HFF-Myc (cell line): ENCODE measurements around the gene ANKS1A.

Experiments used
- DNase-seq: peaks from one replicate; pipeline ENCODE4 v3.0.0-alpha.2; 2011; ENCODE audit warnings: low read depth; ENCODE audit errors: extremely low read depth
- H3K4me3 ChIP-seq: replicated peaks from 2 replicates; pipeline ENCODE4 v1.5.1; 2011; ENCODE audit warnings: low read depth, mild to moderate bottlenecking, control low read depth, low read length
- CTCF ChIP-seq: IDR thresholded peaks from 2 replicates; pipeline ENCODE4 v1.5.1; 2012; ENCODE audit warnings: mild to moderate bottlenecking, low read depth, low read length, control low read depth; ENCODE audit errors: missing control alignments

The ANKS1A gene

DNA sequence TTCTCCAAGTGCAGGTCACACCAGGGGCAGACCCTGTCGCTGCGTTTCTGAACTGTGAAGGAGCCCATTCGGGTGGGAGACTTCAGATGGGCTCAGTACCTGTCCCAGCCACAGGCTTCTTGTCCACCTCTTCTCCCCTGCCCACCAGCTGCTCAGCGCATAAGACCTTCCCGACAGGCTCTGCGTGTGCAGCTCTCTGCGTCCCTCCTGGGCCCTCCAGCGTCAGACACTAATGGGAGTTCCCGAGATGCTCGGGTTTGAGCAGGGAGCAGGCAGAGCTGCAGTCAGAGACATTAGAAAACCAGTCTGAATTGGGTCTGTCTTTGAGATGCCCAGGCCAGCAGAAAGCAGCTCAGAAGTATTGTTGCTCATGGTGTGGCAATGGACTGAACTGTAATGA lies 201.7 kb downstream of the ANKS1A start:
- DNase-seq = no peak
- no peak overlapping the region for H3K4me3 ChIP-seq
- TF ChIP-seq CTCF = no peak

DNA sequence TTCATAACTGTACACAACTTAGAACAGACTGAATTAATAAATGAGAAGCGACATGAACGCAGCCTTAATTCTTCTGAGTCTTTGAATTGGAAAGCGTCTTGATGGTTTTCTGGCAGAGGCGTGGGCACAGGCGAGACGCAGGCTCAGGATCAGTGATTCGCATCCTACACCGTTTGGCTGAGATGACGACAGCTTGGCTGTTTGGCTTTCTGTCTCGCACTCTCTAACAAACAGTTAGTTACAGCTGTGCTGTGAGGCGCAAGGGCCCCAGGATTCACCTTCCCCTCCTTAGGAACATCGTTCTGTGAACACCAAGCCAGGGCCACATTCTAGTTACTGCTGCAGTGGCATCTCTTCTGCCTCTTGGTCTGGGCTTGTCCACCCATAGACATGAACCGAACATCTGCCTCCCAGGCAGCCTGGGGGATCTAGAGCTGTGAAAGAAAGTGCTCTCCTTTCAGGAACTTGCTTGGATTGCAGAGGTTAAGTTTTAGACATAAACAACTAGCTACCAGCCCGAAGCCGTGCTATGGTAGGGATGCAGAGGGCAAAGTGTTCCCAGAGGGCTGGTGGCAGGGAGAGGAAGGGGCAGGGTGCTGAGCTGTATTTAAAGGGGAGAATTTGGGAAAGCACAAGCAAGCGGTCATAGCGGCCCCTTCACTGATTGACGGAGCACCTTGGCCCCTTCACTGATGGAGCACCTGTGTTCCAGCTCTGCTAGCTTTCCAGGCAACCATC lies 202.5 kb downstream of the ANKS1A start:
- no peak overlapping the region for H3K4me3 ChIP-seq
- peak; percentile 12 for DNase-seq
- no peak for TF ChIP-seq CTCF

DNA sequence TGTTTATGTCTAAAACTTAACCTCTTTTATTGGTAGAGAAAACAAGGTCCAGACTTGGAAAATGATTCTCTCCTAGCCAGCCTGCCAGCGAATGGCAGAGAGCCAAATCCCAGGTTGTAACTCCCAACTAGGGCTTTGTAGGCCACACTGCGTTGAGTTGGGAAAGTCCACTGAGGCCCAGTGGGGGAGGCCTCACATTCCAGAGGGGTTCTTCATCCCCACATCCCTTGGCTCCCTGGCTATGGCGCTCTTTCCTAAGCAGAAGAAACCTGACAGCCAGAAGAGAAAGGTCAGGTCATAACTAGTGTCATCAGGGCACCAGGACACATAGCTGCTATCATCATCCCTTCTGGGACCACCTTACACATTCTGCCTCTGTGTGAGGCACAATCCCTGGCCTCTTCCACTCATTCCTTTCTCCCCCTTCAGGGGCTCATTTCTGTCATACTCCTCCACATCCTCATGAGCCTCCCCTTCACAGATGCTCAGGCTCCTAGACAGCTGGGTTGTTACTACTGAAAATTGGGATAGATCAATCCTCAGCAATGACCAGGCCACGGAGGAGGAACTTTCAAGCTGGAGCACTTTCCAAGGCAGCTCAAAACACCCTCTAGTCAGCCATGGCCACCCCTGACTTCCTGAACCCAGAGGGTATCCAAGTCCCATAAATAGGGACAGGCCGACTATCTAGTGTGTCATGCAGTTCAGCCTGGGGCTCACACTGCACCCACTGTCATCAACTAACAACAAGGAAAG lies 203.5 kb downstream of the ANKS1A start:
- peak; percentile 46 for DNase-seq
- H3K4me3 ChIP-seq = no peak overlapping the region
- TF ChIP-seq CTCF = no peak

DNA sequence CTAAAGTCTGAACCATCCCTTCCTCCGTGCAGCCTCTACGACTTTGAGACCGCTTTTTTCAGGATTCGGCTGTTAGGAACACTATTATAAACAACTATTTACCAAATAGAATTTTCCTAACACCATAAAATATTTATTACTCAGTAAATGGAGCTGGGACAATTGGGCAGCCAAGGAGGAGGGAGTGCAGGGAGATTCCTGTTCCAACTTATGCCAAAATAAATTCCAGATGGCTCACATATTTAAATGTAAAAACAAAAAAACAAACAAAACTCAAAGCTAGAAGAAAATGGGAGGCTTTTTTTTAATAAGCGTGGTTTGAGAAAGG lies 204.0 kb downstream of the ANKS1A start:
- no peak overlapping the region for H3K4me3 ChIP-seq
- no peak for TF ChIP-seq CTCF
- peak; percentile 45 for DNase-seq

DNA sequence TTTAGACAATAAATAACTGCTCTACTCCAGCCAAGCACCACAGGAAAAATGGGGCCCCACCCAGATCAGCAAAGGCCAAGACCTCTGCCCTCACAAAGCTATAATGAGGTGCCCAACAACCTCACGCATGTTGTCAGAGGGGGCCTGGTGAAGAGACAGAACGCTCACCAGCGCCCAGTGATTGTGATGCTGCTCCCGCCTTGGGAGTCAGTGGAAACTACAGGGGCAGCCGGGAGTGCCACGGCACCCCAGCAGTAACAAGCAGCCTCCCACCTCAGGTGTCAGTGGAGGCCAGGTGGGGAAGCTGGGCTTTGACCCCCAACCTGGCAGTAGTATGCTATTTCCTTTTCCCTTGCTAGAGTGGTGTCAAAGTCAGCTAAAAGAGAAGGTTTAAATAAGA lies 204.7 kb downstream of the ANKS1A start:
- no peak for TF ChIP-seq CTCF
- H3K4me3 ChIP-seq = no peak overlapping the region
- DNase-seq = no peak

GRCh38 chr6:35094183-35094582 lies 205.1 kb downstream of the ANKS1A start:
- no peak for DNase-seq
- H3K4me3 ChIP-seq = no peak overlapping the region
- no peak for TF ChIP-seq CTCF
